Neural crest cell (in vitro differentiated cells): ENCODE data around the gene MLYCD. TPM values are rescaled to one million over a fixed set of nuclear protein-coding genes. Genes with fewer than 3 reads are reported as not detected.

Source experiments
- DNase-seq: peaks from one replicate; pipeline ENCODE4 v3.0.0; 2021; ENCODE audit warnings: low read depth, mixed read lengths, low spot score
- H3K27ac Mint-ChIP-seq: one replicate; pipeline ENCODE4 v1.8.0; 2021; ENCODE audit warnings: mild to moderate bottlenecking, mixed read lengths; ENCODE audit not compliant: unreplicated experiment
- H3K27me3 Mint-ChIP-seq: 2 replicates; pipeline ENCODE4 v1.8.0; 2021; ENCODE audit warnings: low read depth, mild to moderate bottlenecking, mixed read lengths
- H3K36me3 Mint-ChIP-seq: 2 replicates; pipeline ENCODE4 v1.8.0; 2021; ENCODE audit warnings: low read depth, mild to moderate bottlenecking, mixed read lengths
- H3K4me1 Mint-ChIP-seq: 2 replicates; pipeline ENCODE4 v1.8.0; 2021; ENCODE audit warnings: mixed read lengths
- H3K4me3 Mint-ChIP-seq: one replicate; pipeline ENCODE4 v1.8.0; 2021; ENCODE audit warnings: mild to moderate bottlenecking, mixed read lengths
- H3K9me3 Mint-ChIP-seq: 2 replicates; pipeline ENCODE4 v1.8.0; 2021; ENCODE audit warnings: mixed read lengths
- total RNA-seq: library from RNA; stranded (reverse); gene quantifications from 2 replicates; pipeline ENCODE4 v1.2.1, GENCODE V29; 2021
- TF ChIP-seq, protein P1 (sequence below): fragments of 200-600 bp; sonication (generic); conservative IDR thresholded peaks from 2 replicates; pipeline ENCODE4 v1.5.0; 2021; ENCODE audit warnings: antibody characterized with exemption, mild to moderate bottlenecking

The MLYCD gene
- total RNA-seq, 1 donor from 2014 or later: 5.2 TPM

- H3K36me3 Mint-ChIP-seq: peaks cover 34% of the 10 kb centered on the region
- peaks cover 5% of the 10 kb centered on the region for H3K9me3 Mint-ChIP-seq
Measured at GRCh38 chr16:83912519-83913244, 13.8 kb downstream of the MLYCD start.

DNA sequence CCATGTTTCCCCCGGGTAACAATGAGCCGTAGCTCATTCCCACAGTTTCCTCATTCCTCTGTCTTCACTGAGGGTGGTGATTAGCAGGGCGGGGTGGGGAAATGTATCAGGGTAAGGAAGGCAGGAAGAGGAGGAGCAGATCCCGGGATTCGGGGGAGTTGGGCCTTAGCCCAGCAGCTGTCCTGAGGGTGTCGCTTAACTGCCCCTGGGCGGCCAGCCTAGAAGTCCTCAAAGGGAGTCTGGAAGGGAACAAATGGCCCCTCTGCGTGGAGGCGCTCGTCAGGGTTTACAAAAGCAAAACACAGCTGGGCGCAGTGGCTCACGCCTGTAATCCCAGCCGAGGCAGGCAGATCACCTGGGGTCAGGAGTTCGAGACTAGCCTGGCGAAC lies 14.3 kb downstream of the MLYCD start:
- H3K4me3 Mint-ChIP-seq: no peak overlapping the region
- peaks cover 5% of the 10 kb centered on the region for H3K4me1 Mint-ChIP-seq
- TF ChIP-seq, protein P1, sequence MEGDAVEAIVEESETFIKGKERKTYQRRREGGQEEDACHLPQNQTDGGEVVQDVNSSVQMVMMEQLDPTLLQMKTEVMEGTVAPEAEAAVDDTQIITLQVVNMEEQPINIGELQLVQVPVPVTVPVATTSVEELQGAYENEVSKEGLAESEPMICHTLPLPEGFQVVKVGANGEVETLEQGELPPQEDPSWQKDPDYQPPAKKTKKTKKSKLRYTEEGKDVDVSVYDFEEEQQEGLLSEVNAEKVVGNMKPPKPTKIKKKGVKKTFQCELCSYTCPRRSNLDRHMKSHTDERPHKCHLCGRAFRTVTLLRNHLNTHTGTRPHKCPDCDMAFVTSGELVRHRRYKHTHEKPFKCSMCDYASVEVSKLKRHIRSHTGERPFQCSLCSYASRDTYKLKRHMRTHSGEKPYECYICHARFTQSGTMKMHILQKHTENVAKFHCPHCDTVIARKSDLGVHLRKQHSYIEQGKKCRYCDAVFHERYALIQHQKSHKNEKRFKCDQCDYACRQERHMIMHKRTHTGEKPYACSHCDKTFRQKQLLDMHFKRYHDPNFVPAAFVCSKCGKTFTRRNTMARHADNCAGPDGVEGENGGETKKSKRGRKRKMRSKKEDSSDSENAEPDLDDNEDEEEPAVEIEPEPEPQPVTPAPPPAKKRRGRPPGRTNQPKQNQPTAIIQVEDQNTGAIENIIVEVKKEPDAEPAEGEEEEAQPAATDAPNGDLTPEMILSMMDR: no peak
- H3K36me3 Mint-ChIP-seq: peaks cover 39% of the 10 kb centered on the region
- no peak overlapping the region for H3K27ac Mint-ChIP-seq
- H3K27me3 Mint-ChIP-seq: no peaks in the 10 kb centered on the region
- H3K9me3 Mint-ChIP-seq: peaks cover 5% of the 10 kb centered on the region
- no peak for DNase-seq

More at GRCh38 chr16:83912519-83913244, 13.8 kb downstream of the MLYCD start:
- no peak overlapping the region for H3K27ac Mint-ChIP-seq
- H3K4me3 Mint-ChIP-seq: no peak overlapping the region
- H3K27me3 Mint-ChIP-seq: no peaks in the 10 kb centered on the region
- H3K4me1 Mint-ChIP-seq: peaks cover 11% of the 10 kb centered on the region
- TF ChIP-seq, protein P1: no peak
- DNase-seq: no peak

- H3K4me1 Mint-ChIP-seq: no peaks in the 10 kb centered on the region
- H3K4me3 Mint-ChIP-seq: no peak overlapping the region
- no peaks in the 10 kb centered on the region for H3K27me3 Mint-ChIP-seq
- no peak for DNase-seq
- TF ChIP-seq, protein P1: no peak
- H3K36me3 Mint-ChIP-seq: peaks cover 49% of the 10 kb centered on the region
- H3K9me3 Mint-ChIP-seq: peaks cover 5% of the 10 kb centered on the region
- no peak overlapping the region for H3K27ac Mint-ChIP-seq
Measured at GRCh38 chr16:83914091-83914710, 15.3 kb downstream of the MLYCD start.

- peaks cover 5% of the 10 kb centered on the region for H3K9me3 Mint-ChIP-seq
Measured at GRCh38 chr16:83915081-83915480, 16.2 kb downstream of the MLYCD start.

DNA sequence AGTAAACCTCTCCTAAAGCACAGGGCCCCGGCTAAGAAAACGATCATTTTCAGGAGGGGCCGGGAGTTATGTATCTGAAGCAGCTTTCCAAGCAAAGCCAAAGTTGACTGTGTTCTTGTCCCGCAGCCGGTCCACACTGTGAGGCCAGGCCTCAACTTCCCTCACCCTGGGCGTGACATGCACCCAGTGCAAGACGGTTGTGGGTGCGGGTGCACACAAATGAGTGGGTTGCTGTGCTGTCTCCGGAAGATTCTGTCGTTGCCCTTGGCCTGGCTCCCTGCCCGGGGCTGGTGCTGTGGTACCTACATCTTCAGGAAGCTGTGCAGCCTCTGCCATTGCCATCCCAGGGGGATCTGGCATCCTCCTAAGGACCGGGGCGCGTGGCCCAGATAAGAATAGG lies 16.6 kb downstream of the MLYCD start:
- H3K9me3 Mint-ChIP-seq: peaks cover 5% of the 10 kb centered on the region
- H3K4me1 Mint-ChIP-seq: no peaks in the 10 kb centered on the region
- H3K27ac Mint-ChIP-seq: no peak overlapping the region
- H3K4me3 Mint-ChIP-seq: no peak overlapping the region
- no peak for DNase-seq
- TF ChIP-seq, protein P1: no peak
- H3K36me3 Mint-ChIP-seq: peaks cover 55% of the 10 kb centered on the region
- H3K27me3 Mint-ChIP-seq: no peaks in the 10 kb centered on the region

More at GRCh38 chr16:83915081-83915480, 16.2 kb downstream of the MLYCD start:
- Mint-ChIP-seq H3K4me3 (no peak overlapping the region), H3K27me3 (no peaks in the 10 kb centered on the region), H3K27ac (no peak overlapping the region), H3K4me1 (no peaks in the 10 kb centered on the region), H3K36me3 (peaks cover 54% of the 10 kb centered on the region)
- TF ChIP-seq, protein P1: no peak
- no peak for DNase-seq
